ENCODE measurements around the gene JAM3.

GRCh38 chr11:134170177-134170918, 101.5 kb downstream of the JAM3 start:
- TF ChIP-seq, protein P1, sequence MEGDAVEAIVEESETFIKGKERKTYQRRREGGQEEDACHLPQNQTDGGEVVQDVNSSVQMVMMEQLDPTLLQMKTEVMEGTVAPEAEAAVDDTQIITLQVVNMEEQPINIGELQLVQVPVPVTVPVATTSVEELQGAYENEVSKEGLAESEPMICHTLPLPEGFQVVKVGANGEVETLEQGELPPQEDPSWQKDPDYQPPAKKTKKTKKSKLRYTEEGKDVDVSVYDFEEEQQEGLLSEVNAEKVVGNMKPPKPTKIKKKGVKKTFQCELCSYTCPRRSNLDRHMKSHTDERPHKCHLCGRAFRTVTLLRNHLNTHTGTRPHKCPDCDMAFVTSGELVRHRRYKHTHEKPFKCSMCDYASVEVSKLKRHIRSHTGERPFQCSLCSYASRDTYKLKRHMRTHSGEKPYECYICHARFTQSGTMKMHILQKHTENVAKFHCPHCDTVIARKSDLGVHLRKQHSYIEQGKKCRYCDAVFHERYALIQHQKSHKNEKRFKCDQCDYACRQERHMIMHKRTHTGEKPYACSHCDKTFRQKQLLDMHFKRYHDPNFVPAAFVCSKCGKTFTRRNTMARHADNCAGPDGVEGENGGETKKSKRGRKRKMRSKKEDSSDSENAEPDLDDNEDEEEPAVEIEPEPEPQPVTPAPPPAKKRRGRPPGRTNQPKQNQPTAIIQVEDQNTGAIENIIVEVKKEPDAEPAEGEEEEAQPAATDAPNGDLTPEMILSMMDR (IDR thresholded peaks at IDR 0.05) = no peak
- no peak for TF ChIP-seq POLR2A (IDR thresholded peaks at IDR 0.05)
